GM13977 (cell line): ENCODE results near the gene ZNRF4.

ENCODE experiments used
- DNase-seq: peaks from one replicate; pipeline ENCODE4 v3.0.0; 2012; ENCODE audit warnings: low spot score
- CTCF ChIP-seq: IDR thresholded peaks from 2 replicates; pipeline ENCODE4 v1.5.1; 2012; ENCODE audit warnings: mild to moderate bottlenecking, control low read depth; ENCODE audit not compliant: insufficient read depth; ENCODE audit errors: extremely low read depth, missing control alignments
- in situ Hi-C: fragments of 300-500 bp; cut with MboI; formaldehyde crosslinking; loops from one replicate; pipeline ENCODE4 v1.12.0; 2022; ENCODE audit warnings: low sequenced_read_pairs, low pct_unique_long_range_greater_than_20kb, mixed read lengths, inconsistent platforms; ENCODE audit not compliant: unreplicated experiment

ZNRF4 gene

GRCh38 chr19:5495792-5496191 lies 40.6 kb downstream of the ZNRF4 start:
- no peak for DNase-seq
- TF ChIP-seq CTCF: no peak
- in situ Hi-C loops: no loop called here

- no peak for DNase-seq
- in situ Hi-C loops: no loop called here
Measured at GRCh38 chr19:5497297-5497696, 42.1 kb downstream of the ZNRF4 start.

GRCh38 chr19:5498830-5499550 lies 43.8 kb downstream of the ZNRF4 start:
- no peak for DNase-seq
- in situ Hi-C loops: no loop called here
- TF ChIP-seq CTCF: no peak

More at GRCh38 chr19:5497297-5497696, 42.1 kb downstream of the ZNRF4 start:
- no peak for TF ChIP-seq CTCF

- DNase-seq: no peak
- TF ChIP-seq CTCF: no peak
- in situ Hi-C loops: no loop called here
Measured at GRCh38 chr19:5501907-5502306, 46.7 kb downstream of the ZNRF4 start.

GRCh38 chr19:5503598-5503997 lies 48.4 kb downstream of the ZNRF4 start:
- no peak for DNase-seq
- peak; percentile 13 for TF ChIP-seq CTCF
- in situ Hi-C loops: no loop called here

- in situ Hi-C loops: no loop called here
- TF ChIP-seq CTCF: no peak
- DNase-seq: no peak
Measured at GRCh38 chr19:5504114-5504513, 48.9 kb downstream of the ZNRF4 start.
